CD4-positive, alpha-beta T cell treated with Interleukin-17A for 4 hours (primary cell): ENCODE measurements around the gene CD22.

Experiments
- DNase-seq: peaks from one replicate; pipeline ENCODE4 v3.0.0-alpha.2; 2020; ENCODE audit warnings: mixed read lengths

Gene CD22

GRCh38 chr19:35296644-35297514, 32.1 kb upstream of the CD22 start:
- DNase-seq: no peak

- DNase-seq: no peak
Measured at GRCh38 chr19:35297515-35297848, 31.5 kb upstream of the CD22 start.

GRCh38 chr19:35297922-35298321, 31.1 kb upstream of the CD22 start:
- DNase-seq: no peak

GRCh38 chr19:35298561-35298972, 30.4 kb upstream of the CD22 start:
- no peak for DNase-seq

GRCh38 chr19:35299523-35300338, 29.3 kb upstream of the CD22 start:
- no peak for DNase-seq

- DNase-seq: no peak
Measured at GRCh38 chr19:35300339-35300649, 28.7 kb upstream of the CD22 start.

GRCh38 chr19:35301961-35302360, 27.0 kb upstream of the CD22 start:
- DNase-seq: no peak

- no peak for DNase-seq
Measured at GRCh38 chr19:35302446-35302845, 26.5 kb upstream of the CD22 start.

GRCh38 chr19:35303357-35303915, 25.6 kb upstream of the CD22 start:
- DNase-seq: no peak

GRCh38 chr19:35304036-35304435, 25.0 kb upstream of the CD22 start:
- DNase-seq: no peak

GRCh38 chr19:35305181-35305580, 23.8 kb upstream of the CD22 start:
- no peak for DNase-seq

- no peak for DNase-seq
Measured at GRCh38 chr19:35306473-35307246, 22.3 kb upstream of the CD22 start.

GRCh38 chr19:35307931-35308330, 21.1 kb upstream of the CD22 start:
- DNase-seq: no peak

- no peak for DNase-seq
Measured at GRCh38 chr19:35308910-35309309, 20.1 kb upstream of the CD22 start.

GRCh38 chr19:35309481-35310279, 19.3 kb upstream of the CD22 start:
- no peak for DNase-seq

- DNase-seq: no peak
Measured at GRCh38 chr19:35310331-35310730, 18.7 kb upstream of the CD22 start.

- DNase-seq: no peak
Measured at GRCh38 chr19:35310811-35311465, 18.0 kb upstream of the CD22 start.

- DNase-seq: no peak
Measured at GRCh38 chr19:35311901-35312665, 16.9 kb upstream of the CD22 start.

GRCh38 chr19:35313587-35313986, 15.4 kb upstream of the CD22 start:
- DNase-seq: no peak

GRCh38 chr19:35314031-35314430, 15.0 kb upstream of the CD22 start:
- no peak for DNase-seq

- DNase-seq: no peak
Measured at GRCh38 chr19:35314858-35315470, 14.0 kb upstream of the CD22 start.
